Choroid plexus epithelial cell (primary cell): ENCODE data around the gene SLC6A19.

Experiments used
- DNase-seq: peaks from one replicate; pipeline ENCODE4 v3.0.0-alpha.2; 2010; ENCODE audit warnings: low read depth
- H3K4me3 ChIP-seq: 2 replicates; pipeline ENCODE4 v1.5.1; 2011; ENCODE audit warnings: low read depth, mild to moderate bottlenecking, control low read depth, low read length, moderate library complexity
- TF ChIP-seq, protein P1 (sequence below): conservative IDR thresholded peaks from 2 replicates; pipeline ENCODE4 v1.5.1; 2011; ENCODE audit warnings: low read depth, mild to moderate bottlenecking, control low read depth, inconsistent platforms, low read length, moderate library complexity

SLC6A19 gene

GRCh38 chr5:1167361-1167727, 34.1 kb upstream of the SLC6A19 start:
- H3K4me3 ChIP-seq = no peak overlapping the region
- TF ChIP-seq, protein P1, sequence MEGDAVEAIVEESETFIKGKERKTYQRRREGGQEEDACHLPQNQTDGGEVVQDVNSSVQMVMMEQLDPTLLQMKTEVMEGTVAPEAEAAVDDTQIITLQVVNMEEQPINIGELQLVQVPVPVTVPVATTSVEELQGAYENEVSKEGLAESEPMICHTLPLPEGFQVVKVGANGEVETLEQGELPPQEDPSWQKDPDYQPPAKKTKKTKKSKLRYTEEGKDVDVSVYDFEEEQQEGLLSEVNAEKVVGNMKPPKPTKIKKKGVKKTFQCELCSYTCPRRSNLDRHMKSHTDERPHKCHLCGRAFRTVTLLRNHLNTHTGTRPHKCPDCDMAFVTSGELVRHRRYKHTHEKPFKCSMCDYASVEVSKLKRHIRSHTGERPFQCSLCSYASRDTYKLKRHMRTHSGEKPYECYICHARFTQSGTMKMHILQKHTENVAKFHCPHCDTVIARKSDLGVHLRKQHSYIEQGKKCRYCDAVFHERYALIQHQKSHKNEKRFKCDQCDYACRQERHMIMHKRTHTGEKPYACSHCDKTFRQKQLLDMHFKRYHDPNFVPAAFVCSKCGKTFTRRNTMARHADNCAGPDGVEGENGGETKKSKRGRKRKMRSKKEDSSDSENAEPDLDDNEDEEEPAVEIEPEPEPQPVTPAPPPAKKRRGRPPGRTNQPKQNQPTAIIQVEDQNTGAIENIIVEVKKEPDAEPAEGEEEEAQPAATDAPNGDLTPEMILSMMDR = no peak
- DNase-seq = no peak

DNA sequence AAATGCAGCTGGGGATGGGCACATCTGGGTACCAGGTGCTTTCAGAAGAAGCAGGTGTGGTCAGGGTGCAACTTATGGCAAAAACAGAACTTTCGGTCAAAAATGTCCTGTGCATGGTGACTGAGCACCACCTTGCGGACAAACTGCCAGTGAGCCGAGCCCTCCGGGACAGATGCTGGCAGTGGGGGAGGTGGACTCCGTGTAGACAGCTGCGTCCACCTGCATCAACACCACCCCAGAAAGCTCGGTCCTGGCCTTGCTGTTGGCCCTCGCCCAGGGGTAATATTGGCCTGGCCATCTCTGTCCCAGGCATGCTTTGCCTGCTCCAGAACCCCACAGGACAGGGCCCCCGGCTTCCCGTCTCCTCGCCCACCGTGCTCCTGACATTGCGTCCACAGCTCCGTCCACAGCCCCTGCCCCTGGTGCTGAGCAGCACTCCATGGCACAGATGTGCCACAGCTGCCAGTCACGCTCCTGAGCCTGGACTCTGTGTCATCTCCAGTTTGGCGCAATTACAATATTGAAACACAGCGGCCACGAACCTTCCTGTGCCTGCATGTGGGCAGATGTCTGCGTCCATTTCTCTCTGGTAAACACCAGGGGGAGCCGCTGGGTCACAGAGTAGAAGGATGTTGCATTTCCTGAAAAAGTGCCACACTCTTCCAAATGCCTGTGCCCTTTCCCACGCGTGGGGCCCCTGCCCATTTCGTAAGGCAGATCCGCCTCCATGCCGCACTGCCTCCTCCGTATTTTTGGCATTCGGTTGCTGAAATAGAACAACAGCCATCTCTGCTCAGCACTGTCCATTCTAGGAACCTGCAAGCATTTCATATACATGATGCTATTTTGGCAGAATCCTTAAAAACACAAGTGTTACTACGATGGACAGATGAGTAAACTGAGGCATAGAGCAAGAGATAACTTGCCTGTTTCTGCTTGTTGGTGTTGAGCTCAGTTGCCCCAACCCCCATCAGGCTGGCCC, 33.4 kb upstream of the SLC6A19 start:
- TF ChIP-seq, protein P1 = peak; percentile 86
- no peak overlapping the region for H3K4me3 ChIP-seq
- DNase-seq = peak; percentile 80

DNA sequence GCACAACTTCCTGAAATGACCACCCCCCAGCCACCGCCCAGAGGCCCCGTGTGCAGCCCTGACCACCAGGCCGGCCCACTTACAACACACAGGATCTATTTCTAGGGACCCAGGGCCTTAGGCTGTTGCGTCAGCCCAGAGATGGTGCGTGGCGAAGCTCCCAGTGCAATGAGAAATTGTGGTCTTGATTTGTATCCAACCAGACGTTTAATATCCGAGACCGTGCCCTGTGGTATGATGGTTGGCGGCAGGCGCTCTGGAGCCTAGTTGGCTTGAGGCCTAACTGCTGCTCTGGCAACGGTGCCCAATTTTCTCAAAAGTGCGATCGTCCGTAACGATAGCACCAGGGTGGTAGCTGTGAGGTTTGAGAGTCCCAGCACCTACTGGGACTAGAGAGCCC, 32.6 kb upstream of the SLC6A19 start:
- DNase-seq = no peak
- H3K4me3 ChIP-seq = no peak overlapping the region
- TF ChIP-seq, protein P1 = no peak

DNA sequence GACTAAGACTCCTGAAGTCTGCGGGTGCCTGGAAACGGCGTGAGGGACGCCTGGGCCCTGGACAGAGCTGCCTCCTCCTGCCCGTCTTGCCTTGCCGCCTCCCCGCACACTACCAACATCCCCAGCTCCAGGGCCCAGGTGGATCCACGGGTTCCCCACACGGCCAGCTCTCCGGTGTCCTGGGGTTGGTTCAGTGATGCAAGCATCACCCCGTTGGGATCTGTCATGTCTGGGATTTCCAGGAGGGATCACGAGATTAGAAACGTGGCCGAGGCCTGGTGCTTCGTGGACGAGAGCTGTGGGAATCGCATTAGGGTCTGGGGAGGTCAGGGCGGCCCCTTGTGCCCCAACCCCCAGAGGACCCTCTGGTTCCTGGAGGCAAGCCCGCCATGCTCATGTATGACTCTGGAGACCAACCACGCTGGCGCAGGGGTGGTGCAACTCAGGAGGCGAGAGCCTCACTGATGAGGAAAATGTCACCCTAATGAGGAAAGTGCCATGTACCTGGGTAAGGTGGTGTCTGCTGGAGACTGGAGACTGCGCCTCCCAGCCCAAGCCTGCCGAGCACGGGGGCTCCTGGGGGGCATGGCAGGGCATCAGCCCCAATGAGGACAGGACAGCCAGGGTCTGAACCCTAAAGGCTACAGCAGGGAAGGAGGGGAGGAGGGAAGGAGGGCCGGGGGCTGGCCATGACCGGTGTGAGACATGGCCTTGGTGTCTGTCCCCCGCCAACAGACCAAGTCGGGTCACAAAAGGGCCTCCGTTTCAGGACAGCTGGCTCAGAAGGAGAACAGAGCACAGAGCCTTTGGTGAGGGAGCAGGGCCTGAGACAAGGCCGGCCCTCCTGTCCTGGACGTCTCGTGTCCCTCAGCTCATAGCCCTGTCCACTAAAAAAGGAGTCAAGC, 31.9 kb upstream of the SLC6A19 start:
- no peak overlapping the region for H3K4me3 ChIP-seq
- TF ChIP-seq, protein P1 = no peak

DNA sequence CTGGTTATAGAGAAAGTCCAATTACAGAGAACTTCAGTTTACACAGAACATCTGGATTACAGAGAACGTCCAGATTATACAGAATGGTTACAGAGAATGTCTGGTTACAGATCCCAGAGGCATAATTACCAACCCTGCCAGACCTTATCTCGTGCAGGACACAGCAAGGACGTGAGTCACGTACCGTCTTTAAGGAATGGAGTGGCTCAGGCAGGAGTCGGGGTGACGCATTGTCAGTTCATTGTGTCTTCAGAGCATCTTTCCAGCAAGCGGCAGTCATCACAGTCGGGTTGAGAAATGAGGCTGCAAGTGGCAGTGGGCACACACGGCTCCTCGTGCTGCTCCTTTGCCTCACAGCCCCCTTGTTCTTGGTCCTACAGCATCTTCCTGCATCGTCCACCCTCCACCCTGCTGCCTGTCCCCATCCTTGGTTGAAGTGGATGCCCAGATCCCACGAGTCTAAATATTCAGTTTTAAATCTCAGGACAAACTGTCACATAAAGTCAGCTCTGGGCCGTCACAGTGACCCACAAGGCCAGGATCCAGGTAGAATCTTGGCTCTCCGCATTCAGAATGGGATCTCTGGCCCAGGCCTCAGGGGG, 30.0 kb upstream of the SLC6A19 start:
- TF ChIP-seq, protein P1 = no peak
- H3K4me3 ChIP-seq = no peak overlapping the region
- no peak for DNase-seq

More for the DNA sequence above, 31.9 kb upstream of the SLC6A19 start:
- DNase-seq = no peak

- no peak overlapping the region for H3K4me3 ChIP-seq
- TF ChIP-seq, protein P1 = no peak
- DNase-seq = no peak
Observed at GRCh38 chr5:1172007-1172581, 29.3 kb upstream of the SLC6A19 start.
